Fibroblast of skin of right quadriceps (primary cell): ENCODE results near the gene GPR25.

Source experiments
- DNase-seq: peaks from one replicate; pipeline ENCODE4 v3.0.0-alpha.2; 2013

The GPR25 gene

GRCh38 chr1:200916681-200917080 is 43.9 kb downstream of the GPR25 start:
- no peak for DNase-seq

- DNase-seq, result no peak
Measured at GRCh38 chr1:200917291-200917817, 44.6 kb downstream of the GPR25 start.

GRCh38 chr1:200918006-200918405 is 45.2 kb downstream of the GPR25 start:
- DNase-seq, result no peak

- no peak for DNase-seq
Measured at GRCh38 chr1:200919386-200919785, 46.6 kb downstream of the GPR25 start.

- no peak for DNase-seq
Measured at GRCh38 chr1:200921571-200922110, 48.9 kb downstream of the GPR25 start.

GRCh38 chr1:200922406-200922805 is 49.6 kb downstream of the GPR25 start:
- DNase-seq, result no peak

- DNase-seq, result peak; percentile 13
Measured at GRCh38 chr1:200923601-200924000, 50.8 kb downstream of the GPR25 start.
